AG09319 (cell line): ENCODE data around the gene MSI2.

Experiments used
- DNase-seq: peaks from one replicate; pipeline ENCODE4 v3.0.0-alpha.2; 2010; ENCODE audit warnings: low read depth; ENCODE audit errors: extremely low read depth
- TF ChIP-seq, protein P1 (sequence below): IDR thresholded peaks from 2 replicates; pipeline ENCODE4 v1.5.1; 2011; ENCODE audit warnings: low read depth, mild to moderate bottlenecking, inconsistent platforms, low read length, moderate library complexity

MSI2 gene

GRCh38 chr17:57634713-57635465, 378.6 kb downstream of the MSI2 start:
- TF ChIP-seq, protein P1, sequence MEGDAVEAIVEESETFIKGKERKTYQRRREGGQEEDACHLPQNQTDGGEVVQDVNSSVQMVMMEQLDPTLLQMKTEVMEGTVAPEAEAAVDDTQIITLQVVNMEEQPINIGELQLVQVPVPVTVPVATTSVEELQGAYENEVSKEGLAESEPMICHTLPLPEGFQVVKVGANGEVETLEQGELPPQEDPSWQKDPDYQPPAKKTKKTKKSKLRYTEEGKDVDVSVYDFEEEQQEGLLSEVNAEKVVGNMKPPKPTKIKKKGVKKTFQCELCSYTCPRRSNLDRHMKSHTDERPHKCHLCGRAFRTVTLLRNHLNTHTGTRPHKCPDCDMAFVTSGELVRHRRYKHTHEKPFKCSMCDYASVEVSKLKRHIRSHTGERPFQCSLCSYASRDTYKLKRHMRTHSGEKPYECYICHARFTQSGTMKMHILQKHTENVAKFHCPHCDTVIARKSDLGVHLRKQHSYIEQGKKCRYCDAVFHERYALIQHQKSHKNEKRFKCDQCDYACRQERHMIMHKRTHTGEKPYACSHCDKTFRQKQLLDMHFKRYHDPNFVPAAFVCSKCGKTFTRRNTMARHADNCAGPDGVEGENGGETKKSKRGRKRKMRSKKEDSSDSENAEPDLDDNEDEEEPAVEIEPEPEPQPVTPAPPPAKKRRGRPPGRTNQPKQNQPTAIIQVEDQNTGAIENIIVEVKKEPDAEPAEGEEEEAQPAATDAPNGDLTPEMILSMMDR, result no peak
- no peak for DNase-seq

- TF ChIP-seq, protein P1, result no peak
- DNase-seq, result no peak
Measured at GRCh38 chr17:57636274-57636673, 380.0 kb downstream of the MSI2 start.

GRCh38 chr17:57636985-57637665, 380.8 kb downstream of the MSI2 start:
- TF ChIP-seq, protein P1, result no peak
- no peak for DNase-seq

DNA sequence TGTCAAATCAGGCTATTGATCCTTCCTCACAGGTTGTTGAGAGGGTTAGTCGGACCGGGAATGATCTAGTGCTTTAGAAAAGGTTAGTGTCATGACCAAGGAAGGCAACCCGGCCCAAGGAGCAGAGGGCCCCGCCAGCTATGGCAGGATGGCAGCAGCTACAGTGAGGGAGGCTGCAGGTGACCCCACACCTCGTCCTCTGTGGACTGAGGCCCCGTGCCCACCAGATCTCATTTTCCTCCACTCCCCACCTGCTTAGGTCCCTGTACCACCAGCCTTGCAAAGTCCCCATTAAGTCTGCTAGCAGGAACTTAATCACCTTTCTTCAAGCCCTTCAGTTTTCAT, 381.3 kb downstream of the MSI2 start:
- TF ChIP-seq, protein P1, result no peak
- DNase-seq, result no peak

DNA sequence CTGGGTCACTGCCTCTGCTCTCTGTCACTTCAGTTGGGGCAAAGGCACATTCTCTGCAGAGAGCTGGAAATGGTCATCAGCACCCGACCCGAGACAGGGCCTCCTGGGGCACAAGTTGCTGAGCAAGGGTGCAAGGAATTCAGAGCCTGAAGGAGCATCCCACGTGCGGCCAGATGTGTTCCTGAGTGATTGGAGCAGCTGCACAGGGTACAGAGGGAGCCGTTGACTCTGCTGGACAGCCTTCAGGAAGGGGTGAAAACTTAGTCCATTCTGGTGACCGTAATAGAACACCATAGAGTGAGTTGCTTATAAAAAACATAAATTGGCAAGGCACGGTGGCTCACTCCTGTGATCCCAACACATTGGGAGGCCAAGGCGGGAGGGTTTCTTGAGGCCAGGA, 382.0 kb downstream of the MSI2 start:
- TF ChIP-seq, protein P1, result no peak
- DNase-seq, result no peak

DNA sequence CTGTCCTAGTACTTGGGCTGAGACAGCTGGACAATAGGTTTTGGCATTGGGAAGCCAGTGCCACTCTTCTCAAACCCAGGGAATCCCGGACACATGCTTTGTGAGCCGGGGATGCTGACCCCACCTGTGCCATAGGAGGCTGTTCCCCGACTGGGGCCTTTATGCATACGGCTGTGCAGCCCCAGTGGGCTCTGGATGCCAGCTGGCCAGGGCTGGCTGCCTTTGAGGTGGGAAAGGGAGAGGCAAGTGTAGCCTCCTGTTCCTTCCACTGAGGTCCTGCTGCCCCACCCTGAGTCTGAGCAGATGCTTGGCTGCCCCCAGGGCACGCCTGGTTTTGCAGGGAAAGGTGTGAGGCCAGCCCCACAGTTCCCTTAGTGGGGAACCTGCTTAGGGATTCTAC, 383.1 kb downstream of the MSI2 start:
- DNase-seq, result no peak
- TF ChIP-seq, protein P1, result no peak

- no peak for DNase-seq
- TF ChIP-seq, protein P1, result no peak
Measured at GRCh38 chr17:57640079-57640478, 383.8 kb downstream of the MSI2 start.
